GM18517 (cell line): ENCODE data around the gene EIF4G3.
"Not testable (repeated sequence)": the region's sequence is repeated elsewhere in the genome, so short reads cannot be mapped to it uniquely, and the experiment has no call there.

ENCODE experiments used
- ATAC-seq: cut with Tn5 transposase; IDR thresholded peaks from one replicate; pipeline ENCODE4 v1.9.1; 2021; ENCODE audit warnings: mild to moderate bottlenecking, moderate library complexity; ENCODE audit not compliant: unreplicated experiment

Gene EIF4G3

DNA sequence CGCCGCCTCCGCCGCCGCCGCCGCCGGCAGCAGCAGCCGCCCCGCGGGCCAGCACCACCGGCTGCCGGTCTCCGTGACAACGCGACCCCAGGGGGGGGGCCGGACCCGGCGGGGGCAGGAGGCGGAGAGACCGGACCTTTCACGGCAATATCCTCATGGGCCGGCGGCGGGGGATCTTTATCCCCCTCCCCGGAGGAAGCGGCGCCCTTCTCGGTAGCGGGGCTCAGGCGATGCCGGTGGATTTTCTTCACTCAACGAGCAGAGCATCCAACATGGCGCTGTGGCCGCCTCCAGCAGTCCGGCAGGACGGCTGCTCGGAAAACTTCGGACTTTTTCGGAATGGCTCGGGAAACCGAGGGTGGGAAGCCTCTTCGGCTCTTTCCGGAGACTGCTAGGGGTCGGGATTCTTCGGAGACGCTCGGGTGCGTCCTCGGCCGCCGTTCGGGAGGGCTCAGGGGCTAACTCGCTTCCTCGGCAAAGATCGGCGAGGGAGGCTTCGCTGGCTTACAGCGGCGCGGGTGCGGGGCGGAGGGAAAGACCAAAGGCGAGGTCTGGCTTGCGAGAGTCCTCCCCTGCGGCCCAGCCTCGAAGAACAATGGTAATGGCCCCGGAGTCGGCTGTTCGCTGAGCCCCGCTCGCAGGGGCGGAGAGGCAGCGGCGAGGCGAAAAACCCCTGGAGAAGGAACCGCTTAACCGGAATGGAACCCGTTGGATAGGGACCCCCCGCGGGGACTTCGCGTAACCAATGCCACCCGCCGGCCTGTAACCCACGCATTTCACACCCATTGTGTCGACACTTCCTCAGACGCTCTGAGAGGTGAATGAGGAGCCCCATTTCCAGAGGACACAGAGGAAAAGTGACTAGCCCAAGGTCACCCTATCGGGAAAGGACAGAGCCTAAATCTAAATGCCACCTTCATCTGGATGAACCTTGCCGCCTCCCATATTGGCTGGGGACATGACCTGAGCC lies at the start of gene EIF4G3:
Gene EIF4G3, minus strand, starts transcription at position 312 of the 970 bp plus-strand sequence. CDS start 174,155 bp downstream, outside the sequence.
- ATAC-seq = peak; percentile 92

DNA sequence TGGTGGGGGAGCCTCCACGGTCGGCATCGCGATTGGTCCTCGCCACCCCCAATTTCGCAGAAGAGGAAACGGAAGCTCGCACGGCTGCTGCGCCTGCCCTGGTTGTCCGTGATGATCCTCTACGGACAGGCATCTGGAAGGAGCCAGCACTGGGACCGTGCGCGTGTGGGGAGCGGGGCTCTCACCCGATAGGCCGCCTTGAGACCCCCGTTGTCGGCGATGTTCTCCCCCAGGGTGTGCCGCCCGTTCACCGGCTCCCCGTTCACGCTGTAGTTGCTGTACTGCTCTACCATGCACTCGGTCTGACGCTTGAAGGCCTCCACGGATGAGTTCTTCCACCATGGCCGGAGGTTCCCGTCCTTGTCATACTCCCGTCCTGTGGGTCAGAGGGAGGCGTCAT lies 48.4 kb upstream of the EIF4G3 start:
- ATAC-seq = no peak

DNA sequence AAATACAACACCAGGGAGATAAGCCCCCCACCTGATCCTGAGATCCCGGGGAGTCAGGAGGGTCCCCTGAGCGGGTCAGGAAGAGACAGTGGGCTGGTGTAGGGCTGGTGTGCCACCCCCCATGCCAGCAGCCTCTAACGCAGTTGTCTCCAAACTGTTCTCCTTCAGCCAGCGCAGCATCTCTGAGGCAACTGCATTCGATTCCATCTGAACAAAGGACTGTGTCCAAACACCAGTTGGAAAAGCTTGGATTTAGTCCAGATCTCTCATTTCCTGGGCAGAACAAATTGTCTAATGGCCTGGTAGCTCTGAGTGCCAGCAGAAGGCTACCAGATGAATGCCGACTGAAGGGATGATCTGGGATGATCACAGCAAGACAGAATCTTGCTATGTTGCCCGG lies 44.1 kb upstream of the EIF4G3 start:
- ATAC-seq = no peak

DNA sequence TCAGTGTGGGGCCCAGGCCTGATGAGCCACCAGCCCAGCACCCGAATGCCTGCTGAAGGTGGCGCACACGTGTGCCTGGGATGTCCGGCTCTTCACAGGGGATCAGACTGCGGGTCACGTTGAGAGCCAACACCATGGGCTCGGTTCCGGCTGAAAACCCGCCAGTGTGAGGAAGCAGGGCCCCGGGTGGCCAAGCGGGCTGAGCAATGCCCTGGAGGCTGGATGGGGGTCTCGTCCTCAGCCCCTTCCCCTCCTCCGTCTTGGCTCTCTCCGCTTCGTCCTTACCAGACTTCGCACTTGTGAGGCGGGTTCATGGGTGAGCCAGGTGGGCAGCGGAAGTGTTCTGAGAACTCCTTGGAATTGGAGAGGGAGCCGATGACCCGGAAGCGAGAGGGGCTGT lies 43.0 kb upstream of the EIF4G3 start:
- ATAC-seq = no peak

DNA sequence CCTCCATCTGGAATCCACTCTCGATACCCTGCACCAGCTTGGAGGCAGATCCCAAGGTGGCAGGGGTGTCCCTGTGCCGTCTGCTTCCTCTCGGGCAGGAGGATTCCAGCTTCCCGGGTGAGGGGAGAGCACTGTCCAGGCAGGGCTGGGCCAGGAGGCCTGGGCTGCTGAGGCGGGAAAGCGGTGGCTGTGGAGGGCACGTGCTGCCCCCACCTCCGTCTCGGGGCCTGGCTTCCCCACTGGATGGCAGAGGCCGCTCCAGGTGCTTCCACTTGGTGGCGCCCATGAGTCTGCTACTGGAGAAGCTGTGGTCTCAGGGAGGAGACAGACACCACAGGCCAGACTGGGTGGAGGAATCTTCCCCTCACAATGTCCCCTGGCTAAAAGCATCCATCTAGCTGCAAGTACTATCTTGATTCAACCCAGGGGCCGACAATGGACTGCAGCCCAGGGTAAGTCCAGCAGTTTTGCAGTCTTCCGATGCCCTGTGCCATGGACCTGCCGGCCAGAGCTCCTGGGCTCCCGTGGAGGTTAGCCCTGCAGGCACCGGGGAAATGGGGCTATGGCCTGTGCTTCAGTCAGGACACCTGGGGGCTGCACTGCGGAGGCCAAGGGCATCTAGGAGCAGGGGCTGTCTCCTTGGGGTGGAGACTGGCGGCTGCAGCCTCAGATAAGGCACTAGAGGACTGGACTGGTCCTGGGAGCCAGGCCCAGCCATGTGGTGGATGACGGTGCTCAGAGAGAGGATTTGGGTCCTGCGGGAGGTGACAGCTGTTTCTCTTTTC lies 41.3 kb upstream of the EIF4G3 start:
- ATAC-seq = no peak

- ATAC-seq = no peak
These were observed 40.4 kb upstream of the EIF4G3 start for GRCh38 chr1:21216835-21217811.

GRCh38 chr1:21212126-21212525 lies 35.4 kb upstream of the EIF4G3 start:
- no peak for ATAC-seq

DNA sequence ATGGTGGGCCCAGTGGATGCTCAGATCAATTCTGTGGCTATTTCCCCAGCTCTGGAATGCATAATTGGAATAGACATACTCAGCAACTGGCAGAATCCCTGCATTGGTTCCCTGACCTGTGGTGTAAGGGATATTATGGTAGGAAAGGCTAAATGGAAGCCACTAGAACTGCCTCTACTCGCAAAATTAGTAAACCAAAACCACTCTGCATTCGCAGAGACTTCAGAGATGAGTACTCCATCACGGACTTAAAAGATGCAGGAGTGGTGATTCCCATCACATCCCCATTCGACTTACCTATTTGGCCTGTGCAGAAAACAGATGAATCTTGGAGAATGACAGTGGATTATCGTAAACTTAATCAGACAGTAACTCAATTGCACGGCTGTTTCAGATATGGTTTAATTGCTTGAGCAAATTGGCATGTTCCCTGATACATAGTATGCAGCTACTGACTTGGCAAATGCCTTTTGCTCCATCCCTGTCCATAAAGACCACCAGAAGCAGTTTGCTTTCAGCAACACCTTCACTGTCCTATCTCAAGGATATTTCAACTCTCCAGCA lies 31.5 kb upstream of the EIF4G3 start:
- ATAC-seq = not testable (repeated sequence)

DNA sequence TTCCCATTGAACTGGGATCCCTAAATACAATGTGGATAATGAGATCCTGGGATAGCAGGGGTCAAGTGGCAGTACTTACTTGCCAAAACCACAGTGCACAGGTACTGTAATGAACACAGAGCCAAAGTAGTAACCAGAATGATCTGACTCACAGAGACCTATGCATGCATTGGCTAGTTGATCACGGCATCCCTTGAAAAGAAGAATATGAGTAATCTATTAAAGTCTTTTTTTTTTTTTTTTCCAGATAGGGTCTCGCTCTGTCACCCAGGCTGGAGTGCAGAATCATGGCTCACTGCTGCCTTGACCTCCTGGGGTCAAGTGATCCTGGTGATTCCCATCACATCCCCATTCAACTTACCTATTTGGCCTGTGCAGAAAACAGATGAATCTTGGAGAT lies 29.4 kb upstream of the EIF4G3 start:
- no peak for ATAC-seq

- ATAC-seq = no peak
These were observed 28.7 kb upstream of the EIF4G3 start for GRCh38 chr1:21205416-21205815.

- no peak for ATAC-seq
These were observed 25.0 kb upstream of the EIF4G3 start for GRCh38 chr1:21201650-21202049.

GRCh38 chr1:21201238-21201637 lies 24.5 kb upstream of the EIF4G3 start:
- not testable (repeated sequence) for ATAC-seq

DNA sequence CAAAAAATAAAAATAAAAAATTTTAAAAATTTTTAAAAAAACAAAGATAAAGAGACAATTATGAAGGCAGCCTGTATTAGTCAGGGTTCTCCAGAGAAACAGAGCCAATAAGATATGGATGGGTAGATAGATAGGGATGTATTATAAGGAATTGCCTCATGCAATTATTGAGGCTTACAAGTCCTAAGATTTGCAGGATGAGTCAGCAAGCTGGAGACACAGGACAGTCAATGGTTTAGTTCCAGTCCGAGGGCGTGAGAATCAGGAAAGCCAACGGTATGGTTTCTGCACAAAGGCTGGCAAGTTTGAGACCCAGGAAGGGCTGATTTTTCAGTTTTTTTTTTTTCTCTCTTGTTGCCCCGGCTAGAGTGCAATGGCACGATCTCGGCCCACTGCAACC lies 24.1 kb upstream of the EIF4G3 start:
- no peak for ATAC-seq

- no peak for ATAC-seq
These were observed 22.2 kb upstream of the EIF4G3 start for GRCh38 chr1:21198929-21199328.

GRCh38 chr1:21192871-21193270 lies 16.2 kb upstream of the EIF4G3 start:
- ATAC-seq = no peak

- ATAC-seq = no peak
These were observed 15.6 kb upstream of the EIF4G3 start for GRCh38 chr1:21192284-21192683.

GRCh38 chr1:21190771-21191170 lies 14.1 kb upstream of the EIF4G3 start:
- not testable (repeated sequence) for ATAC-seq

DNA sequence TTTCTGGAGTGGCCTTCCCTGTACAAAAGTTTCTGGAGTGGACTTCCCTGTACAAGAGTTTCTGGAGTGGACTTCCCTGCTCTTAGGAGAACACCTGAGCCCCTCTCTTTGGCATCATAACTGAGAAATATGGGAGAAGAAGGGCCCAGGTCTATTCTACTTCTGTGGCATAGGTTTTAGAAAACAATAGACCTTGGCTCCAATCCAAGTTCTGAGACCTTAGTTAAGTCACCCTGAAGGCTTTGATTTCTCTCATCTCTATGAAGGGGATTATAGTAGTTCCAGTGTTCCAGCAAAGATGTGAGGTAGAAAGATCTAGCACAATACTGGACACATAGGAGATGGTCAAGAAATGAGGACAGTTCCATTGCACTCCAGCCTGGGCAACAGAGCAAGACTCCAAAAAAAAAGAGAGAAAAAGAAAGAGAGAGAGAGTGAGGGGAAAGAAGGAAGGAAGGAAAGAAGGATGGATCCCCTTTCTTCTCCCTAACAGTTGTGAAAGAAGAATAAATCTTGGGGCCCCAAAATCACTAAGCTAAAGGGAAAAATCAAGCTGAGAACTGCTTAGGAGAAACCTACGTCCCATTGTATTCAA lies 13.3 kb upstream of the EIF4G3 start:
- no peak for ATAC-seq

DNA sequence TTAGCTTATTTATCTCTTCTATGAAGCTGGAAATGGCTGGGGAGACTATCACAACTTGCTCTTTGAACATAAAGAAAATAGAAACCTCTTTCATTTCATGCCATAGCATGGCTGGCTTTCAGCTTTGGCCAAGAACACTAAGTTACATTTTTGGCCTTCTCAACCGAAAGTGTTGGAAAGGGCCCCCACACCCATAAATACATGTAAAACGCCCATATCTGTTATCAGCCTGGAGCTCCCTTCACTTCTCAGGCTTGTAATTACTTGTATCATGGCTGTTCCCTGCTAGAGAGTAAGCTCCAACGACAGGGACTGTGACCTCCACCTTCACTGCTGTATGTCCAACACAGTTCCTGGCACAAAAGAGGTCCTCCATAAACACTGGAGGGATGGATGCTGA lies 12.7 kb upstream of the EIF4G3 start:
- ATAC-seq = no peak

DNA sequence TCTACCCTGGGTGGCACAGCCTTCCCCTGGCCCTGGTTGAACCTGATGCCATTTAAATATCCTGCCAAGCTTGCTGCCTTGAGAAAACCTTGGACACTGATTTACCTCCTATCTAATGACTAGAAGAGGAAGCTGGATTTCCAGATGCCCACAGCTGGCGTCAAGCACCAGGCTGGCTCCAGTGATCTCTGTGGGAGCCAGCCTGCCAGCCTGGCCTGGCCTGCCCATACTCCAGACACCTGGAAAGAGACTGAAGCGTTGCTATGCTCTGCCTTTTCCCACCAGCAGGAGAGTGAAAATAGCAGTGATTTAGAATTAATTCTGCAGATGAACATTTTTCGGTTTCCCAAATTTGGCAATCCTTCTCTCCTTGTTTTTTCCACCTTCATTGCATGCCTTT lies 11.5 kb upstream of the EIF4G3 start:
- no peak for ATAC-seq
